Measurements from ENCODE around the gene UNC5B.

Gene UNC5B

GRCh38 chr10:71239946-71240795, 27.8 kb downstream of the UNC5B start:
- no peak for DNase-seq (ENCODE audit: low read depth in 3 of 3)

- DNase-seq (ENCODE audit: low read depth in 3 of 3): no peak
These were observed 28.9 kb downstream of the UNC5B start for GRCh38 chr10:71241114-71241829.

- DNase-seq (ENCODE audit: low read depth in 3 of 3): no peak
These were observed 29.7 kb downstream of the UNC5B start for GRCh38 chr10:71241830-71242621.

- no peak for DNase-seq (ENCODE audit: low read depth in 3 of 3)
These were observed 30.2 kb downstream of the UNC5B start for GRCh38 chr10:71242622-71243009.

- DNase-seq (ENCODE audit: low read depth in 3 of 3): no peak
These were observed 31.5 kb downstream of the UNC5B start for GRCh38 chr10:71243756-71244395.

- no peak for DNase-seq (ENCODE audit: low read depth in 3 of 3)
These were observed 32.4 kb downstream of the UNC5B start for GRCh38 chr10:71244431-71245419.

- DNase-seq (ENCODE audit: low read depth in 3 of 3): no peak
These were observed 33.3 kb downstream of the UNC5B start for GRCh38 chr10:71245420-71246325.

GRCh38 chr10:71246591-71247413, 34.4 kb downstream of the UNC5B start:
- no peak for DNase-seq (ENCODE audit: low read depth in 3 of 3)

- no peak for DNase-seq (ENCODE audit: low read depth in 3 of 3)
These were observed 35.0 kb downstream of the UNC5B start for GRCh38 chr10:71247414-71247705.

- no peak for DNase-seq (ENCODE audit: low read depth in 3 of 3)
These were observed 35.4 kb downstream of the UNC5B start for GRCh38 chr10:71247804-71248203.

- DNase-seq (ENCODE audit: low read depth in 3 of 3): no peak
These were observed 35.8 kb downstream of the UNC5B start for GRCh38 chr10:71248210-71248609.

- DNase-seq (ENCODE audit: low read depth in 3 of 3): no peak
These were observed 37.6 kb downstream of the UNC5B start for GRCh38 chr10:71249996-71250395.

GRCh38 chr10:71250405-71250804, 38.0 kb downstream of the UNC5B start:
- no peak for DNase-seq (ENCODE audit: low read depth in 3 of 3)

GRCh38 chr10:71250842-71251241, 38.5 kb downstream of the UNC5B start:
- DNase-seq (ENCODE audit: low read depth in 3 of 3): no peak

- DNase-seq (ENCODE audit: low read depth in 3 of 3): no peak
These were observed 38.9 kb downstream of the UNC5B start for GRCh38 chr10:71251319-71251718.

- DNase-seq (ENCODE audit: low read depth in 3 of 3): no peak
These were observed 39.9 kb downstream of the UNC5B start for GRCh38 chr10:71252220-71252619.

GRCh38 chr10:71253981-71254818, 41.8 kb downstream of the UNC5B start:
- no peak for DNase-seq (ENCODE audit: low read depth in 3 of 3)
